Activated CD4-positive, alpha-beta memory T cell treated with anti-CD3 and anti-CD28 coated beads for 36 hours (primary cell): ENCODE data around the gene ATP2B2. TPM values are rescaled to one million over a fixed set of nuclear protein-coding genes. Genes with fewer than 3 reads are reported as not detected.
A peak's percentile ranks its signal among the peaks of the same experiment; 100 is the strongest.

Source experiments
- CTCF ChIA-PET: fragments of 350-600 bp; sonication (Branson Sonifier 250); formaldehyde crosslinking; loops from one replicate; lab custom pipeline; 2021; ENCODE audit warnings: antibody characterized with exemption, inconsistent platforms; lab: Charles Lee
- POLR2A ChIA-PET: fragments of 350-600 bp; sonication (Branson Sonifier 250); formaldehyde crosslinking; loops from one replicate; lab custom pipeline; 2021; ENCODE audit warnings: antibody characterized with exemption; lab: Charles Lee
- DNase-seq: peaks from one replicate; pipeline ENCODE4 v3.0.0-alpha.2; 2020
- H3K27ac Mint-ChIP-seq: one replicate; pipeline ENCODE4 v1.8.0; 2021; ENCODE audit warnings: mixed read lengths
- H3K27me3 Mint-ChIP-seq: one replicate; pipeline ENCODE4 v1.8.0; 2021; ENCODE audit warnings: mixed read lengths
- H3K36me3 Mint-ChIP-seq: one replicate; pipeline ENCODE4 v1.8.0; 2021; ENCODE audit warnings: mixed read lengths
- H3K4me1 Mint-ChIP-seq: one replicate; pipeline ENCODE4 v1.8.0; 2021; ENCODE audit warnings: low read depth, mixed read lengths
- H3K4me3 Mint-ChIP-seq: one replicate; pipeline ENCODE4 v1.8.0; 2021; ENCODE audit warnings: mild to moderate bottlenecking, mixed read lengths
- H3K9me3 Mint-ChIP-seq: one replicate; pipeline ENCODE4 v1.8.0; 2021; ENCODE audit warnings: mixed read lengths
- intact Hi-C: fragments of 100-400 bp; cut with micrococcal nuclease; formaldehyde crosslinking; loops from one replicate; pipeline ENCODE4 v1.15.1; 2023
- total RNA-seq, 2 experiments: library from RNA; stranded (reverse); gene quantifications; one replicate each; pipeline ENCODE4 v1.2.3, GENCODE V29; 2021

ATP2B2 gene
- under 1 TPM in 1 of 2 experiments, not detected in 1; 0.05 TPM for total RNA-seq

- Mint-ChIP-seq H3K27me3 (peaks cover 15% of the 10 kb centered on the region), H3K4me1 (peaks cover 3% of the 10 kb centered on the region), H3K27ac (no peak within 1 kb of the TSS), H3K36me3 (no peaks in the 10 kb centered on the region), H3K9me3 (no peaks in the 10 kb centered on the region), H3K4me3 (no peak within 1 kb of the TSS)
- peak; percentile 28 for DNase-seq
- ChIA-PET POLR2A (no interaction called here), CTCF (no interaction called here)
- intact Hi-C loops = no loop called here
These were observed at the start of gene ATP2B2 for GRCh38 chr3:10505050-10505790. Gene ATP2B2 (minus strand): TSS chr3:10505586. CDS start chr3:10449543, 56,043 bp downstream.

GRCh38 chr3:10554746-10555145 lies 49.4 kb upstream of the ATP2B2 start:
- DNase-seq = no peak
- H3K27me3 Mint-ChIP-seq = peaks cover 2% of the 10 kb centered on the region
- POLR2A ChIA-PET = no interaction called here
- no peak overlapping the region for H3K27ac Mint-ChIP-seq
- H3K4me3 Mint-ChIP-seq = no peak overlapping the region
- H3K9me3 Mint-ChIP-seq = no peaks in the 10 kb centered on the region
- intact Hi-C loops = loop anchor here (10.0 kb wide), 2 partner anchors 120 to 190 kb away; no protein-coding TSS in a partner anchor
- CTCF ChIA-PET = interaction anchor here (5.0 kb wide), 1 partner anchor 185 kb away, joined by 20 read pairs; no protein-coding TSS in a partner anchor
- H3K4me1 Mint-ChIP-seq = peaks cover 16% of the 10 kb centered on the region
- H3K36me3 Mint-ChIP-seq = no peaks in the 10 kb centered on the region

GRCh38 chr3:10554236-10554611 lies 48.8 kb upstream of the ATP2B2 start:
- POLR2A ChIA-PET = no interaction called here
- no peak overlapping the region for H3K27ac Mint-ChIP-seq
- no peaks in the 10 kb centered on the region for H3K9me3 Mint-ChIP-seq
- intact Hi-C loops = loop anchor here (10.0 kb wide), 2 partner anchors 119 to 189 kb away; no protein-coding TSS in a partner anchor
- peaks cover 16% of the 10 kb centered on the region for H3K4me1 Mint-ChIP-seq
- no peak overlapping the region for H3K4me3 Mint-ChIP-seq
- CTCF ChIA-PET = interaction anchor here (5.0 kb wide), 1 partner anchor 186 kb away, joined by 20 read pairs; no protein-coding TSS in a partner anchor
- H3K36me3 Mint-ChIP-seq = no peaks in the 10 kb centered on the region
- DNase-seq = no peak
- H3K27me3 Mint-ChIP-seq = peaks cover 2% of the 10 kb centered on the region

GRCh38 chr3:10553591-10554235 lies 48.3 kb upstream of the ATP2B2 start:
- H3K36me3 Mint-ChIP-seq = no peaks in the 10 kb centered on the region
- peaks cover 18% of the 10 kb centered on the region for H3K4me1 Mint-ChIP-seq
- no peak overlapping the region for H3K27ac Mint-ChIP-seq
- intact Hi-C loops = loop anchor here (2.0 to 10.0 kb wide), 3 partner anchors 49 to 189 kb away; no protein-coding TSS in a partner anchor
- no peak for DNase-seq
- peaks cover 2% of the 10 kb centered on the region for H3K27me3 Mint-ChIP-seq
- CTCF ChIA-PET = interaction anchor here (5.0 kb wide), 1 partner anchor 186 kb away, joined by 20 read pairs; no protein-coding TSS in a partner anchor
- H3K4me3 Mint-ChIP-seq = no peak overlapping the region
- no peaks in the 10 kb centered on the region for H3K9me3 Mint-ChIP-seq
- POLR2A ChIA-PET = no interaction called here

GRCh38 chr3:10552631-10552943 lies 47.2 kb upstream of the ATP2B2 start:
- Mint-ChIP-seq H3K27ac (peak overlapping the region; percentile 57), H3K9me3 (no peaks in the 10 kb centered on the region), H3K4me3 (no peak overlapping the region), H3K36me3 (no peaks in the 10 kb centered on the region), H3K27me3 (peaks cover 9% of the 10 kb centered on the region), H3K4me1 (peaks cover 19% of the 10 kb centered on the region)
- ChIA-PET CTCF (interaction anchor here (1.2 to 5.0 kb wide), 2 partner anchors 113 to 187 kb away, joined by 3 to 20 read pairs; no protein-coding TSS in a partner anchor), POLR2A (interaction anchor here (1.5 kb wide), 1 partner anchor 116 kb away, joined by 6 read pairs; no protein-coding TSS in a partner anchor)
- intact Hi-C loops = loop anchor here (2.0 to 10.0 kb wide), 3 partner anchors 50 to 188 kb away; no protein-coding TSS in a partner anchor
- peak; percentile 38 for DNase-seq

- peak; percentile 88 for DNase-seq
- Mint-ChIP-seq H3K9me3 (no peaks in the 10 kb centered on the region), H3K4me1 (peaks cover 16% of the 10 kb centered on the region), H3K4me3 (no peak overlapping the region), H3K27ac (peak overlapping the region; percentile 57), H3K36me3 (no peaks in the 10 kb centered on the region), H3K27me3 (peaks cover 10% of the 10 kb centered on the region)
- intact Hi-C loops = loop anchor here (2.0 to 10.0 kb wide), 3 partner anchors 51 to 187 kb away; no protein-coding TSS in a partner anchor
- CTCF ChIA-PET = interaction anchor here (1.2 to 5.0 kb wide), 2 partner anchors 113 to 188 kb away, joined by 3 to 20 read pairs; no protein-coding TSS in a partner anchor
- POLR2A ChIA-PET = interaction anchor here (1.5 kb wide), 1 partner anchor 115 kb away, joined by 6 read pairs; no protein-coding TSS in a partner anchor
These were observed 46.6 kb upstream of the ATP2B2 start for GRCh38 chr3:10551821-10552630.

- no peak overlapping the region for H3K4me3 Mint-ChIP-seq
- H3K4me1 Mint-ChIP-seq = peaks cover 16% of the 10 kb centered on the region
- no peaks in the 10 kb centered on the region for H3K36me3 Mint-ChIP-seq
- DNase-seq = no peak
- ChIA-PET CTCF (no interaction called here), POLR2A (no interaction called here)
- H3K27me3 Mint-ChIP-seq = peaks cover 10% of the 10 kb centered on the region
- no peaks in the 10 kb centered on the region for H3K9me3 Mint-ChIP-seq
- intact Hi-C loops = loop anchor here (10.0 kb wide), 2 partner anchors 116 to 186 kb away; no protein-coding TSS in a partner anchor
- H3K27ac Mint-ChIP-seq = no peak overlapping the region
These were observed 45.8 kb upstream of the ATP2B2 start for GRCh38 chr3:10551139-10551538.

- ChIA-PET POLR2A (no interaction called here), CTCF (no interaction called here)
- DNase-seq = no peak
- H3K4me3 Mint-ChIP-seq = no peak overlapping the region
- H3K27me3 Mint-ChIP-seq = peaks cover 10% of the 10 kb centered on the region
- intact Hi-C loops = loop anchor here (10.0 kb wide), 2 partner anchors 116 to 186 kb away; no protein-coding TSS in a partner anchor
- H3K9me3 Mint-ChIP-seq = no peaks in the 10 kb centered on the region
- no peak overlapping the region for H3K27ac Mint-ChIP-seq
- H3K36me3 Mint-ChIP-seq = no peaks in the 10 kb centered on the region
- H3K4me1 Mint-ChIP-seq = peaks cover 16% of the 10 kb centered on the region
These were observed 45.3 kb upstream of the ATP2B2 start for GRCh38 chr3:10550705-10551104.

- Mint-ChIP-seq H3K4me1 (peaks cover 16% of the 10 kb centered on the region), H3K9me3 (no peaks in the 10 kb centered on the region), H3K27ac (no peak overlapping the region), H3K36me3 (no peaks in the 10 kb centered on the region), H3K4me3 (no peak overlapping the region), H3K27me3 (peaks cover 10% of the 10 kb centered on the region)
- intact Hi-C loops = loop anchor here (10.0 kb wide), 2 partner anchors 115 to 185 kb away; no protein-coding TSS in a partner anchor
- POLR2A ChIA-PET = no interaction called here
- CTCF ChIA-PET = no interaction called here
- no peak for DNase-seq
These were observed 44.3 kb upstream of the ATP2B2 start for GRCh38 chr3:10549617-10550230.

GRCh38 chr3:10548992-10549391 lies 43.6 kb upstream of the ATP2B2 start:
- H3K4me3 Mint-ChIP-seq = no peak overlapping the region
- ChIA-PET POLR2A (no interaction called here), CTCF (no interaction called here)
- intact Hi-C loops = no loop called here
- DNase-seq = peak; percentile 46
- no peaks in the 10 kb centered on the region for H3K36me3 Mint-ChIP-seq
- no peaks in the 10 kb centered on the region for H3K9me3 Mint-ChIP-seq
- no peak overlapping the region for H3K27ac Mint-ChIP-seq
- H3K27me3 Mint-ChIP-seq = peaks cover 10% of the 10 kb centered on the region
- H3K4me1 Mint-ChIP-seq = peaks cover 16% of the 10 kb centered on the region
